NB4 (cell line): ENCODE results near the gene STING1.
"Not testable (repeated sequence)": the region's sequence is repeated elsewhere in the genome, so short reads cannot be mapped to it uniquely, and the experiment has no call there.

ENCODE experiments used
- DNase-seq: peaks from one replicate; pipeline ENCODE4 v3.0.0; 2010; ENCODE audit warnings: low read depth
- H3K4me3 ChIP-seq: one replicate; pipeline ENCODE4 v1.5.1; 2011; ENCODE audit warnings: mild to moderate bottlenecking, low read depth, low read length, moderate library complexity
- CTCF ChIP-seq: IDR thresholded peaks from one replicate; pipeline ENCODE4 v1.5.1; 2012; ENCODE audit warnings: low read depth, low read length
- MAX ChIP-seq: IDR thresholded peaks from 2 replicates; pipeline ENCODE4 v1.6.1; 2011; ENCODE audit warnings: low read depth, low read length
- MYC ChIP-seq: IDR thresholded peaks from 2 replicates; pipeline ENCODE4 v1.6.1; 2011; ENCODE audit warnings: low read depth, low read length
- POLR2A ChIP-seq: IDR thresholded peaks from 2 replicates; pipeline ENCODE4 v1.6.1; 2011; ENCODE audit warnings: mild to moderate bottlenecking; ENCODE audit not compliant: insufficient read length; ENCODE audit errors: extremely low read depth

Gene STING1

GRCh38 chr5:139494832-139495231, 12.3 kb upstream of the STING1 start:
- TF ChIP-seq POLR2A = no peak
- no peak for DNase-seq
- no peak overlapping the region for H3K4me3 ChIP-seq

- no peak for DNase-seq
- TF ChIP-seq MAX (no peak), POLR2A (no peak), CTCF (no peak), MYC (no peak)
- no peak overlapping the region for H3K4me3 ChIP-seq
These were observed 11.7 kb upstream of the STING1 start for GRCh38 chr5:139494256-139494655.

GRCh38 chr5:139492700-139493192, 10.2 kb upstream of the STING1 start:
- TF ChIP-seq MYC = no peak
- no peak for TF ChIP-seq POLR2A
- no peak for TF ChIP-seq CTCF
- TF ChIP-seq MAX = no peak
- no peak for DNase-seq
- H3K4me3 ChIP-seq = no peak overlapping the region

GRCh38 chr5:139488260-139488659, 5.7 kb upstream of the STING1 start:
- peak; percentile 40 for DNase-seq
- H3K4me3 ChIP-seq = no peak overlapping the region
- TF ChIP-seq MYC = no peak
- no peak for TF ChIP-seq POLR2A
- TF ChIP-seq MAX = no peak
- TF ChIP-seq CTCF = no peak

GRCh38 chr5:139486201-139486600, 3.6 kb upstream of the STING1 start:
- no peak overlapping the region for H3K4me3 ChIP-seq
- DNase-seq = no peak
- TF ChIP-seq POLR2A (no peak), MYC (no peak), MAX (no peak), CTCF (no peak)

- H3K4me3 ChIP-seq = peak overlapping the region; percentile 75
- not testable (repeated sequence) for DNase-seq
These were observed 291 bp upstream of the STING1 start for GRCh38 chr5:139482890-139483208.

GRCh38 chr5:139481580-139482049, 943 bp downstream of the STING1 start:
- peak; percentile 66 for DNase-seq
- H3K4me3 ChIP-seq = peak overlapping the region; percentile 75
- TF ChIP-seq POLR2A (no peak), MYC (0 out of 2 replicates have a peak, but pooled peaks have one; percentile 3), CTCF (peak; percentile 29), MAX (no peak)
